HEK293T (cell line): ENCODE results near the gene GATA6.

ENCODE experiments used
- BHLHE40 ChIP-seq: fragments of 450-650 bp; IDR thresholded peaks from 2 replicates; pipeline ENCODE4 v1.6.1; 2016; ENCODE audit warnings: mild to moderate bottlenecking, moderate library complexity, borderline replicate concordance
- FOXA1 ChIP-seq: fragments of 450-650 bp; IDR thresholded peaks from 2 replicates; pipeline ENCODE4 v1.6.1; 2016; ENCODE audit warnings: mild to moderate bottlenecking
- FOXK2 ChIP-seq: fragments of 450-650 bp; IDR thresholded peaks from 2 replicates; pipeline ENCODE4 v1.6.1; 2016; ENCODE audit warnings: mild to moderate bottlenecking
- FOXM1 ChIP-seq: fragments of 450-650 bp; IDR thresholded peaks from 2 replicates; pipeline ENCODE4 v1.6.1; 2017; ENCODE audit warnings: mild to moderate bottlenecking, borderline replicate concordance
- L3MBTL2 ChIP-seq: fragments of 450-650 bp; conservative IDR thresholded peaks from 2 replicates; pipeline ENCODE4 v1.6.1; 2016; ENCODE audit warnings: mild to moderate bottlenecking
- NFRKB ChIP-seq: fragments of 450-650 bp; IDR thresholded peaks from 2 replicates; pipeline ENCODE4 v1.6.1; 2016; ENCODE audit warnings: mild to moderate bottlenecking, moderate library complexity
- PKNOX1 ChIP-seq: fragments of 450-650 bp; IDR thresholded peaks from 2 replicates; pipeline ENCODE4 v1.6.1; 2016
- SP1 ChIP-seq: fragments of 450-650 bp; IDR thresholded peaks from 2 replicates; pipeline ENCODE4 v1.6.1; 2017
- SUZ12 ChIP-seq: fragments of 450-650 bp; IDR thresholded peaks from 2 replicates; pipeline ENCODE4 v1.6.1; 2016; ENCODE audit warnings: mild to moderate bottlenecking
- ZNF384 ChIP-seq: fragments of 450-650 bp; IDR thresholded peaks from 2 replicates; pipeline ENCODE4 v1.6.1; 2016

GRCh38 chr18:22180722-22181121 lies 11.3 kb downstream of the GATA6 start:
- TF ChIP-seq L3MBTL2 (no peak), FOXM1 (no peak), SUZ12 (no peak), FOXK2 (no peak), PKNOX1 (no peak), FOXA1 (no peak), SP1 (no peak), BHLHE40 (no peak), NFRKB (no peak), ZNF384 (no peak)
